ENCODE measurements around the gene CHI3L2.

Gene CHI3L2

DNA sequence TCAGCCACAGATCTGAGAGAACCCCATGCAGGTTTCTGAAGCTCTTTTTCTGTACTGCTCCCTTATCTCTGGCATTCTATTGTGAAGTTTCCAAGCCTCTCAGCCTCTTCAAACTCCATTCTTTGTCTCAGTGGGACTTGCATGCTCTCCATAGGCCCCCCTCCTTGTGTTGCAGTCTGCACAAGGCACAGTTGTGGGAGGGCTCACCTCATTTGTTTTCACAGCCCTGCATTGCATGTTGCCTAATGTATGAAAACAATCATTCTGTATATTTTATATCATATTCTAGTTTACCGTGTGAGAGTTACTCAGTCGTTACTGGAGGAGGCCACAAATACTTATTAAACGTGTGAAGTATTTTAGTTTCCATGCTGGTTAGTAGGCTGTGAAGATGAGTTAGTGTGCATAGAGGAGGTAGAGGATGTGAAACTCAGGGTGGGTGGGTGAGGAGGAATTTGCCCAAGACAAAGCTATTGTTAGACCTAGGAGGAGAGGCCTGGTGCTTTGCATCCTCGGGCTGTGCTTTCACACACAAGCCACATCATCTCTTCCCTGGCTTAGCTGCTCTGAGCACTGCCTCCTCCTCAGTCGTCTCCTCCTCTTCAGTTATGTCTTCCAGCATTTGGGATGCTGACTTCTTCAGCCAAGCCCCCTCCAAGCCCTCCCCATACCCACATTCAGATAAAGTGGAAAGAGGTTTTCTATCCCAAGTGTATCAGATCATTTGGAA, 7.8 kb upstream of the CHI3L2 start:
- no peak for DNase-seq (ENCODE audit: low read depth in 4 of 4, low spot score in 1 of 4)

- DNase-seq (ENCODE audit: low read depth in 4 of 4, low spot score in 1 of 4): no peak
Measured at GRCh38 chr1:111220302-111220890, 7.1 kb upstream of the CHI3L2 start.

GRCh38 chr1:111221276-111221632, 6.3 kb upstream of the CHI3L2 start:
- no peak for DNase-seq (ENCODE audit: low read depth in 4 of 4, low spot score in 1 of 4)

DNA sequence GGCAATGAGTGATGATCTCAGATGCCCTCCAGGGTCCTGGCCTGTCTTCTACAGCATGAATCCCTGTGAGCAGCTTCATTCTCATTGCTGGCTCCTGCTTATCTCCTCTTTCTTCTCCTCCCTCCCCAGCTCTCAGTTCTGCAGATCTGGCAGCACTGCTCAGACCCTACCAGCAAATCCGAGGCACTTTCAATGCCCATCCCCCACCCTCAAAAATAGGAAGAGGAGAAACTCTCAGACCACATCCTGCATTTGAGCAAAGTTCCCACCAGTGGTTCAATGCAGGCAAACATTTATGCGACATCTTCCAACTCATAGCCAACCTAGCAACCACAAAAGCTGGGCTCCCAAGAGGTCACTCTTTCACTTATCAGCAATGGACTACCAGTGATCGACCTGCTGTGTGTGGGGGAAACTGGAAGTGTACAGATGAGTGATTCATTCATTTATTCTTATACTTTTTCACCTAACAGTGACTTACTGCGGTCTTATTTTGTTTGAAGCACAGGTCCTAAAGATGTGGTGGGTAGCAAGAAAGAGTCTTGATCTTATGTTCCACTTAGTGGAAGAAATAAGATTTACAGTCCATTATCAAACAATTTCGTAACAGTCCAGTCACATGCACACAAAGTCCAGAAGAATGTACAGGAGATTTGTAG, 5.8 kb upstream of the CHI3L2 start:
- no peak for DNase-seq (ENCODE audit: low read depth in 4 of 4, low spot score in 1 of 4)

DNA sequence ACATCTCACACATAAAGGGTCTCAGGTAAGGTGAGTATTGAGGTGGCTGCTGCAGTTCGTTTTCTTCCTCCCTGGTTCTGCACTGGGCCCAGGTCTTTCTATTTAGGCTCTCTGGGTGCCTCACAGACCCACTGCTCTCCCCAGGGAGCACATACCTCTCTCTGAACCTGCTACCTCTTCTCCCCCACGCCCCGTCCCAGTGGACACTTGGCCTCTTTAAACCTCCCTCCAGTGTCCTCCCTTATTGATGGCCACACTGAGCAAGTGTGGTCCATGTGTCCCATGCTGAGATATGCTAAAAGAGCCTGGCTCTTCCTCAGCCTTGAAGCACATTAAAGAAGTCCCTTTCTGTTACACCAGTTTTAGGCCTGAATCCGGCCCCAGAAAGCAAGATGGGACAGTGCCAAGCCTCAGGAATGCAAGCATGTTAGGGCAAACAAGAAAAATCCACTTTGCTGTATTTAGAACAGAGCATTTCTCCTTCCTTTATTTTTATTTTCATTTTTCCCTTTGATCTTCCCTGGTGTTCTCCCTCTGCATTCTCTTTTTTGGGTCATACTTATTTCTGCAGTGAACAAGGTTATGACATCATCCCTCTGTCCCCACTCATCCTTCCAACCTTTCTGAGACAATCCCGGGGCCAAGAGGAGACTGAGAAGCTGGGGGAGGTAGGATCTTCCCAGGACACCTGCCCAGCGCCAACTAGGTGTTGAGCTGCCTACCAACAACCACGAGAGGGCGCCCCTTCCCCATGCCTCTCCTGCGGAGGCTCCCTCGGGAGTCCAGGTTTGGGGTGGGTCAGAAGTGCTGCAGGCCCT, 5.0 kb upstream of the CHI3L2 start:
- DNase-seq (ENCODE audit: low read depth in 4 of 4, low spot score in 1 of 4): peak in 3 of 4 experiments; percentile 64 to 66 (median 64)

GRCh38 chr1:111223126-111223685, 4.3 kb upstream of the CHI3L2 start:
- DNase-seq (ENCODE audit: low read depth in 4 of 4, low spot score in 1 of 4): no peak

DNA sequence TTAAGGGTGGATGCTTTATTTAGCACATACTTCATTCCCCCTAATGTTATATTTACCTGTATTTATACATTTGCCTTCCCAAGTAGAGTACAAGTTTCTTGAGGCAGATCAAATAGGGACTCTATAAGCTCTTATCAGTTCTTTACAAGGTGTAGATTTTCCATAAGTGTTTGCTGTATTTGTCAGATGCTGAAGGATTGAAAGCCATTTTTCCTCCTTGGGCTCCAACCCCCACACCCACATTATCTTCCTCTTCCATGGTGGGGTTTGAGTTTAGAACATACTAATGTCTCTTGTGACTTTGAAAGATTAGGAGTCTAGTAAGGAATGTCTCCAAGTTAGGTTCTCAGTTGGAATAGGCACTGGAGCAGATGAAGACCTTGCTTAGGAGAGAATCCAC, 2.4 kb upstream of the CHI3L2 start:
- DNase-seq (ENCODE audit: low read depth in 4 of 4, low spot score in 1 of 4): no peak

DNA sequence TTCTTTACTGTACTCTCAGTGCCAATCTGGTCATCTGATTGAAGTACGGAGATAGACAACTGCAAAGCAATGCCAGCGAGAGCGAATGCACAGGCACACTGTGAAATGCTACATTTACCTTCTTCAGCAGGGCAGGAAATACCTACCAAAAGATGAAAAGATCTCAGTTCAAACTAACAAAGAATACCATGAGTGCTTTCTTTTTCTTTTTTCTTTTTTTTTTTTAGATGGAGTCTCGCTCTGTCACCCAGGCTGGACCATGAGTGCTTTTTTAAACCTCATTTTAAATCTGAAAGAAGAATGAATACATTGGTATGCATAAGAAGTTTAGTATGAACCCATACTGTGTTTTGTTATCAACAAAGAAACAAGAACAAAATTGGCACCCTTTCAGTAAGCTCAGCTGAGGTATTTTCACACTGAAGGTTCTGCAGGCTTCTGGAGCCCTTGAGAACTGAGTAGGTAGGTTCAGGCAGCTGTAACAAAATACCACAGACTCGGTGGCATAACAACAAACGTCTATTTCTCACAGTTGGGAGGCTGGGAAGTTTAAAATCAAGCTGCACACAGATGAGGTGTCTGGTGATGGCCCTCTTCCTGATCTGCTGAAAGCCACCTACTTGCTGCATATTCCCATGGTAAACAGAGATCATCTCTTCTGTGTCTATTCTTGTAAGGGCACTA, 1.7 kb upstream of the CHI3L2 start:
- no peak for DNase-seq (ENCODE audit: low read depth in 4 of 4, low spot score in 1 of 4)

DNA sequence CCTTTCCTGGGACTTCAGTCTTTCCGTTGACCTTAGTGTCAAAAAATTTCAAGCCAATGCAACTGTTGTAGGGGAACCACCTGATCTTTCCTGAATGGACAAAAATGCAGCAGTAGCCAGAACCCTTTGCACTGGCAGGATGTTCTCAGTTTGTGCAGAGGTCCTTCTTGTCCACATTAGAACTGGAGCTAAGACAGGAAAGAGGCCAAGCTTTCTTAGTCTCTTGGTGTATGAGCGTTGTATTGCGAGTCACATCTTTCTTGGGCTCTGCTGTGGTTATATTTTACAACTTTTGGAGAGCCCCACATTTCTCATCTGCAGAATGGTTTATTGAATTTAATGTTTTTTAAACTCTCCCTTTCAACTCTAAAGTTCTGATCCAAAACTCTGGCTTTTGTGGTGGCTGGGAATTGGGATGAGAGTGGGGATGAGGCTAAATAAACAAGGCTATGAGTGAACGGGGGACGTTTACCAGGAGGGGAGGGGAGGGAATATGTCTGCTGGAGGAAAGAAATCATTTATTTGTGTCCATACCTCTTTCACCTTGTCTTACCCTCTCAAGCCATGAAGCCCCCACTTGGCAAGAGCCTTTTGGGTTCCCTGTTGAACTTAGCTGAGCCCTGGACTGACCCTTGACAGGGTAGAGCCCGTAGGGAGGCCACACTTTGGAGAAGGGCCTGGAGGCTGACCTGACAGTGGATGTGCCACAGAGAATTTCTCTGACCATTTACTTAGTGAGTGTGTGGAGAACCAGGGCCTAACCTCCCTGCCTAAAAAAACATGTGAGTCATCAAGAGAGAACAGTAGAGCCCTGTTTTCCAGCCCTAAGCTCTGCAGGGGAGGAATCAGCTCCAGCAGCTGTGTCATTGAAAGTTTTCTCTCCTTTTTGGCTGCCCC, 586 bp downstream of the CHI3L2 start:
- DNase-seq (ENCODE audit: low read depth in 4 of 4, low spot score in 1 of 4): no peak

DNA sequence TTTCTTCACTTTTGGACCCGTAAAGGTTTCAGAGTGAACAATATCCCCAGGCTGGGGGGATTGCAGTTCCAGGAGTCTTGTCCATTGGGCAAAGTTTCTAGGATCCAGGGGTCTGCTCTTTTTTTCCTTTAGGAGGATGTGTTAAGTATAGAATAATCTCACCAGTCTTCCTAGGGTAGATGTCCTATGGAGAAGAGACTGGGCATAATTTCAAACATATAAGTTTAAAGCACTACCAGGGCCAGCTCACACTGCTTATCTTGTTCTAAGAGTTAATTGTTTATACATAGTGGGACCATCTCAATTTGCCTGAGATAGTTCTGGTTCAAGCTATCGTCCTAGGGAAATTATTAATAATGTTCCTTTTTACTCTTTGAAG, 1.2 kb downstream of the CHI3L2 start:
- DNase-seq (ENCODE audit: low read depth in 4 of 4, low spot score in 1 of 4): no peak

DNA sequence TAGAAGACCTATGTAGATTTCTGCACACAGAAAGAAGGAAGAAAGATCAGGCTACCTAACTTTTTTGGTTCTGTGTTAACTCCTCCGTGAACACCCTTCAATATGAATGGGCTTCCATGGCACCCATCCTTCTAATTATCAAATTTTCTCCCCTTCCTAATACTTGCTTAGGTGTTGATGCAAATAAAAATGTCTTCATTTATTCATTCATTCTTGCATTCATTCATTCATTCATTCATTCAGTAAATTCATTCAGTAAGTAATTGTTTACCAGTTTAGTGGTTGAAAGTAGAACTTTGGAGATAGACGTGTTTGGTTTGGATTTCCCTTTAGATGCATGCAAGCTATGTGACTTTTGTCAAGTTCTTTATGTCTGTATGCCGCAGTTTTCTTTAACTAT, 4.6 kb downstream of the CHI3L2 start:
- no peak for DNase-seq (ENCODE audit: low read depth in 4 of 4, low spot score in 1 of 4)

- no peak for DNase-seq (ENCODE audit: low read depth in 4 of 4, low spot score in 1 of 4)
Measured at GRCh38 chr1:111234258-111234657, 6.7 kb downstream of the CHI3L2 start.

DNA sequence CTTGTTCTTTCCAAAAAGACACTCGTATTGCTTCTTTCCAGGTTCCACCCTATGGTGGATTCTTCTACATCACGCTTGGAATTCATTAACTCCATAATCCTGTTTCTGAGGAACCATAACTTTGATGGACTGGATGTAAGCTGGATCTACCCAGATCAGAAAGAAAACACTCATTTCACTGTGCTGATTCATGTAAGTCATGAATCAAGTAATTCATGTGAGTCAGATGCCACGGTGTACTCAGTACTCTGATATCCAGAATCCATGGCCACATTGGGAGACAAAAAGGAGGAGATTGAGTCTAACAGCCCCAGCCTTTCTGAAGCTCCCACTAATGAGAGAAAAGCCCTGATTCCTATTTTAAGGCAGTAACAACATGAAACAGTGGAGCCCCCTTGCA, 7.4 kb downstream of the CHI3L2 start:
- no peak for DNase-seq (ENCODE audit: low read depth in 4 of 4, low spot score in 1 of 4)

DNA sequence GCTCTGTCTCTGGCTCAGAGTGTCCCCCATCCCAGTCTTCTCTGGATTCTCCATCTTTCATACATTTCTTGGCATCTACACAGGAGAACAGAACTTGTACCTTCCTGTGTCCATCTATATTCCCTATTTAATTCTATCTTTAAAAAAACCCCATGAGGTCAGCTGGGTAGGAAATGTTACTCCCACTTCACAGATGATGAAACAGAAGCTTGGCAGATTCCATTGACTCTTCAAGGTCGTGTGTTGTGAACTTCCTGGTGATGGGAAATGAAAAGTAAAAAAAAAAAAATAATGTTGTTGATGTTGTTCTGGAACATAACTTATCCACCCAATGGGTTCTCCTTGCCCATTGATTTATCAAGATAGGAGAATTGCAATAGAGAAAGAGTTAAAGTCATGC, 8.9 kb downstream of the CHI3L2 start:
- no peak for DNase-seq (ENCODE audit: low read depth in 4 of 4, low spot score in 1 of 4)

DNA sequence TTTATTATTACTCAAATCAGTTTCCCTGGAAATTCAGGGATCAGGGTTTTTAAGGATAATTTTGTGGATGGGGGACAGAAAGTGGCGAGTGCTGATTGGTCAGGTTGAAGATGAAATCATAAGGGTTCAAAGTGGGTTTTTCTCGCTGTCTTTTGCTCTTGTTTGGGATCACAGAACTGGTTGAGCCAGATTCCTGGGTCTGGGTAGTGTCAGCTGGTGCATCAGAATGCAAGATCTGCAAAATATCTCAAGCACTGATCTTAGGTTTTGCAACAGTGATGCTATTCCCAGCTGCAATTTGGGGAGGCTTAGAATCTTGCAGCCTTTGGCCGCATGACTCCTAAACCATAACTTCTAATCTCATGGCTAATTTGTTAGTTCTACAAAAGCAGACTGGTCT, 9.3 kb downstream of the CHI3L2 start:
- DNase-seq (ENCODE audit: low read depth in 4 of 4, low spot score in 1 of 4): no peak

GRCh38 chr1:111238056-111238795, 10.7 kb downstream of the CHI3L2 start:
- DNase-seq (ENCODE audit: low read depth in 4 of 4, low spot score in 1 of 4): no peak

GRCh38 chr1:111241797-111242196, 14.3 kb downstream of the CHI3L2 start:
- no peak for DNase-seq (ENCODE audit: low read depth in 4 of 4, low spot score in 1 of 4)

GRCh38 chr1:111242805-111243523, 15.5 kb downstream of the CHI3L2 start:
- DNase-seq (ENCODE audit: low read depth in 4 of 4, low spot score in 1 of 4): no peak

Measured in stimulated activated CD4-positive, alpha-beta T cell treated with anti-CD3 and anti-CD28 coated beads, Interleukin-1b, Interleukin-23, amount 100 ng/mL, for 24 hours (primary cell).